ENCODE results near the gene SHMT1.
"Not testable (repeated sequence)": the region's sequence is repeated elsewhere in the genome, so short reads cannot be mapped to it uniquely, and the experiment has no call there.

The SHMT1 gene

GRCh38 chr17:18377437-18378204, 14.3 kb upstream of the SHMT1 start, which contains the start of gene EVPLL:
TSS of gene EVPLL (plus strand) at chr17:18377778. CDS start at chr17:18380938, 3,160 bp downstream.
- DNase-seq, result no peak

- no peak for DNase-seq
These were observed 10.9 kb upstream of the SHMT1 start for GRCh38 chr17:18374216-18374615.

- not testable (repeated sequence) for DNase-seq
These were observed 9.8 kb upstream of the SHMT1 start for GRCh38 chr17:18373181-18373580.

GRCh38 chr17:18371455-18371854, 8.1 kb upstream of the SHMT1 start:
- no peak for DNase-seq

GRCh38 chr17:18370761-18371160, 7.4 kb upstream of the SHMT1 start:
- no peak for DNase-seq

- DNase-seq, result no peak
These were observed 5.6 kb upstream of the SHMT1 start for GRCh38 chr17:18368946-18369345.

- no peak for DNase-seq
These were observed 816 bp upstream of the SHMT1 start for GRCh38 chr17:18364166-18364565.

GRCh38 chr17:18362698-18363100, 651 bp downstream of the SHMT1 start:
- no peak for DNase-seq

- DNase-seq, result no peak
These were observed 1.3 kb downstream of the SHMT1 start for GRCh38 chr17:18361837-18362697.

GRCh38 chr17:18360518-18360917, 2.8 kb downstream of the SHMT1 start:
- DNase-seq, result no peak

- no peak for DNase-seq
These were observed 6.7 kb downstream of the SHMT1 start for GRCh38 chr17:18356624-18357023.

GRCh38 chr17:18353541-18353940, 9.8 kb downstream of the SHMT1 start:
- DNase-seq, result no peak

GRCh38 chr17:18344021-18344420, 19.3 kb downstream of the SHMT1 start:
- DNase-seq, result no peak

- DNase-seq, result no peak
These were observed 23.4 kb downstream of the SHMT1 start for GRCh38 chr17:18339933-18340332.

- DNase-seq, result not testable (repeated sequence)
These were observed 25.2 kb downstream of the SHMT1 start for GRCh38 chr17:18338158-18338557.

GRCh38 chr17:18332909-18333489, 30.4 kb downstream of the SHMT1 start:
- no peak for DNase-seq

- no peak for DNase-seq
These were observed 31.5 kb downstream of the SHMT1 start for GRCh38 chr17:18331879-18332278.

GRCh38 chr17:18328643-18329204, 34.6 kb downstream of the SHMT1 start:
- no peak for DNase-seq

GRCh38 chr17:18327556-18327955, 35.8 kb downstream of the SHMT1 start:
- no peak for DNase-seq

GRCh38 chr17:18327093-18327492, 36.3 kb downstream of the SHMT1 start:
- no peak for DNase-seq

- no peak for DNase-seq
These were observed 36.8 kb downstream of the SHMT1 start for GRCh38 chr17:18326572-18326971.

GRCh38 chr17:18326039-18326438, 37.3 kb downstream of the SHMT1 start:
- DNase-seq, result no peak
